ENCODE data around the gene PABPC5.

PABPC5 gene

GRCh38 chrX:91434351-91435168, at the start of gene PABPC5:
TSS of gene PABPC5 (plus strand) at chrX:91434839. CDS start at chrX:91435578, 739 bp downstream.
- POLR2A ChIA-PET, result no interaction called here
- Histone ChIP-seq H3K4me1 (ENCODE audit: control insufficient read depth, insufficient read depth, low read length) (no peaks in the 10 kb centered on the region), H3K4me3 (ENCODE audit: low read depth, low read length) (no peak within 1 kb of the TSS), H3K27ac (ENCODE audit: extremely low read depth, low read depth, low read length) (no peak within 1 kb of the TSS), H3K9me3 (ENCODE audit: control insufficient read depth, insufficient read depth, low read depth, low read length) (no peaks in the 10 kb centered on the region), H3K36me3 (ENCODE audit: control insufficient read depth in 2 of 2, insufficient read depth in 1 of 2, low read length in 2 of 2) (no peaks in the 10 kb centered on the region)
- CTCF ChIA-PET, result interaction anchor here (0.6 kb wide), 1 partner anchor 202 kb away, joined by 3 read pairs; no protein-coding TSS in a partner anchor
- no peak for TF ChIP-seq ZNF777 (tag by site-specific recombination; IDR thresholded peaks at IDR 0.05; ENCODE audit: borderline replicate concordance)
- no peak for TF ChIP-seq PRDM10 (tag by site-specific recombination; IDR thresholded peaks at IDR 0.05)
- no peak for TF ChIP-seq ZNF146 (tag by site-specific recombination; IDR thresholded peaks at IDR 0.05)
- TF ChIP-seq ZNF707 (tag by site-specific recombination; IDR thresholded peaks at IDR 0.05), result no peak
- no peak for TF ChIP-seq EGR2 (tag by site-specific recombination; IDR thresholded peaks at IDR 0.05; ENCODE audit: low read depth)
- TF ChIP-seq ZNF133 (tag by site-specific recombination; IDR thresholded peaks at IDR 0.05), result no peak
- peak; percentile 52; the same call in 1 of the 2 replicates for TF ChIP-seq ZNF596 (tag by site-specific recombination; IDR thresholded peaks at IDR 0.05)
- TF ChIP-seq ZNF280D (tag by site-specific recombination; IDR thresholded peaks at IDR 0.05), result no peak

- ChIA-PET POLR2A (no interaction called here), CTCF (no interaction called here)
- Histone ChIP-seq H3K27ac (ENCODE audit: extremely low read depth, low read depth, low read length) (no peak overlapping the region), H3K36me3 (ENCODE audit: control insufficient read depth in 2 of 2, insufficient read depth in 1 of 2, low read length in 2 of 2) (no peaks in the 10 kb centered on the region), H3K4me1 (ENCODE audit: control insufficient read depth, insufficient read depth, low read length) (no peaks in the 10 kb centered on the region), H3K4me3 (ENCODE audit: low read depth, low read length) (no peak overlapping the region), H3K9me3 (ENCODE audit: control insufficient read depth, insufficient read depth, low read depth, low read length) (no peaks in the 10 kb centered on the region; the same call in 1 of the 2 replicates)
- no peak for TF ChIP-seq ZBTB1 (tag by site-specific recombination; IDR thresholded peaks at IDR 0.05)
- peak; percentile 90 for TF ChIP-seq ZNF146 (tag by site-specific recombination; IDR thresholded peaks at IDR 0.05)
Measured at GRCh38 chrX:91389026-91389425, 45.6 kb upstream of the PABPC5 start.

GRCh38 chrX:91414713-91415112, 19.9 kb upstream of the PABPC5 start:
- Histone ChIP-seq H3K36me3 (ENCODE audit: control insufficient read depth in 2 of 2, insufficient read depth in 1 of 2, low read length in 2 of 2) (no peaks in the 10 kb centered on the region), H3K4me3 (ENCODE audit: low read depth, low read length) (no peak overlapping the region), H3K9me3 (ENCODE audit: control insufficient read depth, insufficient read depth, low read depth, low read length) (no peaks in the 10 kb centered on the region), H3K4me1 (ENCODE audit: control insufficient read depth, insufficient read depth, low read length) (no peaks in the 10 kb centered on the region), H3K27ac (ENCODE audit: extremely low read depth, low read depth, low read length) (no peak overlapping the region)
- ChIA-PET POLR2A (no interaction called here), CTCF (interaction anchor here (0.7 to 1.2 kb wide), 2 partner anchors 13 to 88 kb away, joined by 3 read pairs; no protein-coding TSS in a partner anchor)
- no peak for TF ChIP-seq ZBTB10 (tag by site-specific recombination; IDR thresholded peaks at IDR 0.05)
- TF ChIP-seq PRDM6 (tag by site-specific recombination; IDR thresholded peaks at IDR 0.05), result no peak
- TF ChIP-seq ZNF335 (tag by site-specific recombination; conservative IDR thresholded peaks at IDR 0.05), result no peak
- no peak for TF ChIP-seq ZBTB17 (tag by site-specific recombination; IDR thresholded peaks at IDR 0.05)
- no peak for TF ChIP-seq ZNF791 (tag by site-specific recombination; IDR thresholded peaks at IDR 0.05)
- TF ChIP-seq TRIM28 (IDR thresholded peaks at IDR 0.05; ENCODE audit: borderline replicate concordance, low read length), result no peak
- no peak for TF ChIP-seq BCL6B (tag by site-specific recombination; IDR thresholded peaks at IDR 0.05)
- TF ChIP-seq ZIC2 (tag by site-specific recombination; IDR thresholded peaks at IDR 0.05), result no peak
